GM19467 (cell line): ENCODE measurements around the gene VIPR2.
"Not testable (repeated sequence)": the region's sequence is repeated elsewhere in the genome, so short reads cannot be mapped to it uniquely, and the experiment has no call there.

Experiments used
- ATAC-seq: cut with Tn5 transposase; IDR thresholded peaks from one replicate; pipeline ENCODE4 v1.9.1; 2021; ENCODE audit warnings: mild to moderate bottlenecking, moderate library complexity; ENCODE audit not compliant: unreplicated experiment

VIPR2 gene

GRCh38 chr7:159013825-159014289 lies 130.8 kb downstream of the VIPR2 start:
- ATAC-seq = no peak

- no peak for ATAC-seq
These were observed 131.4 kb downstream of the VIPR2 start for GRCh38 chr7:159013181-159013690.

GRCh38 chr7:159012353-159013069 lies 132.2 kb downstream of the VIPR2 start:
- no peak for ATAC-seq

- ATAC-seq = no peak
These were observed 133.0 kb downstream of the VIPR2 start for GRCh38 chr7:159011722-159012022.

GRCh38 chr7:159010937-159011721 lies 133.5 kb downstream of the VIPR2 start:
- no peak for ATAC-seq

GRCh38 chr7:159010411-159010810 lies 134.3 kb downstream of the VIPR2 start:
- no peak for ATAC-seq

GRCh38 chr7:159009951-159010350 lies 134.7 kb downstream of the VIPR2 start:
- ATAC-seq = no peak

GRCh38 chr7:159008417-159008816 lies 136.2 kb downstream of the VIPR2 start:
- no peak for ATAC-seq

GRCh38 chr7:159007996-159008389 lies 136.7 kb downstream of the VIPR2 start:
- no peak for ATAC-seq

- ATAC-seq = no peak
These were observed 137.2 kb downstream of the VIPR2 start for GRCh38 chr7:159007364-159007995.

GRCh38 chr7:159006610-159007130 lies 138.0 kb downstream of the VIPR2 start:
- no peak for ATAC-seq

GRCh38 chr7:159006022-159006609 lies 138.6 kb downstream of the VIPR2 start:
- not testable (repeated sequence) for ATAC-seq

- no peak for ATAC-seq
These were observed 139.0 kb downstream of the VIPR2 start for GRCh38 chr7:159005618-159006017.

- ATAC-seq = no peak
These were observed 140.3 kb downstream of the VIPR2 start for GRCh38 chr7:159004411-159004810.

GRCh38 chr7:159001811-159002210 lies 142.9 kb downstream of the VIPR2 start:
- ATAC-seq = no peak

- no peak for ATAC-seq
These were observed 143.7 kb downstream of the VIPR2 start for GRCh38 chr7:159000859-159001435.

GRCh38 chr7:159000070-159000469 lies 144.6 kb downstream of the VIPR2 start:
- ATAC-seq = no peak

- ATAC-seq = no peak
These were observed 145.2 kb downstream of the VIPR2 start for GRCh38 chr7:158999496-158999895.

GRCh38 chr7:158998261-158998660 lies 146.4 kb downstream of the VIPR2 start:
- ATAC-seq = not testable (repeated sequence)

- ATAC-seq = no peak
These were observed 147.2 kb downstream of the VIPR2 start for GRCh38 chr7:158997471-158997870.

- ATAC-seq = no peak
These were observed 147.6 kb downstream of the VIPR2 start for GRCh38 chr7:158997110-158997453.
